Stimulated activated memory B cell treated with anti-CD40 and anti-IgM and Interleukin-4, amounts not matched to agents 10 μg/mL and 1 μg/mL and 100 μg/mL, for 72 hours (primary cell): Measurements from ENCODE around the gene CCNH.

Experiments
- ATAC-seq: fragments of 150-1000 bp; cut with Tn5 transposase; 2 replicates; pipeline ENCODE4 v1.10.0; 2021
- H3K27ac Mint-ChIP-seq: one replicate; pipeline ENCODE4 v1.8.0; 2022; ENCODE audit warnings: mild to moderate bottlenecking, mixed read lengths
- H3K27me3 Mint-ChIP-seq: one replicate; pipeline ENCODE4 v1.8.0; 2022; ENCODE audit warnings: mixed read lengths
- H3K36me3 Mint-ChIP-seq: one replicate; pipeline ENCODE4 v1.8.0; 2022; ENCODE audit warnings: mixed read lengths
- H3K4me1 Mint-ChIP-seq: one replicate; pipeline ENCODE4 v1.8.0; 2022; ENCODE audit warnings: mixed read lengths
- H3K4me3 Mint-ChIP-seq: one replicate; pipeline ENCODE4 v1.8.0; 2022; ENCODE audit warnings: mild to moderate bottlenecking, moderate library complexity, mixed read lengths
- H3K9me3 Mint-ChIP-seq: one replicate; pipeline ENCODE4 v1.8.0; 2022; ENCODE audit warnings: mixed read lengths

Gene CCNH

DNA sequence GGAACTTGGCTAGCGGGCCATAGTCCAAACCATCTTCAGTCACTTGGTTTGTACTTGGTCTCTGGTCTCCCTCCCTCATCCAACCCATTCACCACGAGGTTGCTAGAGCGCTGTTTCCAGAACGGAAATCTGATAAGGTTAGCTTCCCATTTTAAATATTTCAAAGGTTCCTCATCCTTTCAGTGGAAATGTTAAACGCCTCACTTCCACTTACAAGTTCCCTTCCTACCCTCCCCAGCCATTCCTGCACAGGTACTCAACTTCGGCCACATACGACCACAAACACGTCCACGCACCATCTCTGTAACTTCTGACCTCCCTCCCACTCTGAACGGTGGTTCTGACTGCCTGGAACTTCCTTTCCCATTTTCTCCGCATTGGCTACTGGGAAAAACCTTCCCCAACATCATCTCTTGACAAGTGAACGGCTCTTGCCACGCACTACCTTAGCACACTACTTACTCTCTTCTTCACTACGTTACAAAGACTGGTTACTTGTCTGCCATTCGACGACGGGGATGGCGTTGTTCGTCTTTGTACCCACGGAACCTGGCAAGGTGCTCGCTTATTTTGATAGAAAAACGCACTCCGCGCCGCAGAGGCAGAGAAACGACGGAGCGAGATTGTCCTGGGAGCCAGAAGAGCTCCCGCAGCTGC lies 629 bp downstream of the CCNH start:
- Mint-ChIP-seq H3K9me3 (no peaks in the 10 kb centered on the region), H3K27ac (peak overlapping the region; percentile 95), H3K36me3 (peaks cover 30% of the 10 kb centered on the region), H3K27me3 (no peaks in the 10 kb centered on the region), H3K4me3 (peak overlapping the region; percentile 99), H3K4me1 (peaks cover 47% of the 10 kb centered on the region)
- ATAC-seq, result peak; percentile 46

DNA sequence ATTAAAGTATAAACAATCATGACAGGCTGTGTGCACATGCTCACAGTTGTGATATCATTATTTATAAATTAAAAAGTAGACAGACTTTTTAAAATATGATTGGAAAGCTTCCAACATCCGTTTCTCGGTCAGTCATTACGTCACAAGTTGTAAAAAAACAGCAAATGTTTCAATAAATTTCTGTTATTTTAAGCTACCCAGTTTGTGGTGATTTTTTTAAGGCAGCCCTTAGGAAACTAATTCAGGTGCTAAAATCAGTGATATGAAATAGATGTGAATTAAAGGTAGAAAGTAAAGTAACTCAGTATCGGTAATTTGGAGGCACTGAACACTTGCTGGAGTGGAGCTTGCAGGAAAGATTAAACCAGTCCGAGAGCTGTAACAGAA lies 1.2 kb downstream of the CCNH start:
- Mint-ChIP-seq H3K27me3 (no peaks in the 10 kb centered on the region), H3K27ac (peak overlapping the region; percentile 95), H3K9me3 (no peaks in the 10 kb centered on the region), H3K36me3 (peaks cover 35% of the 10 kb centered on the region), H3K4me3 (peak overlapping the region; percentile 99), H3K4me1 (peaks cover 53% of the 10 kb centered on the region)
- ATAC-seq, result no peak

DNA sequence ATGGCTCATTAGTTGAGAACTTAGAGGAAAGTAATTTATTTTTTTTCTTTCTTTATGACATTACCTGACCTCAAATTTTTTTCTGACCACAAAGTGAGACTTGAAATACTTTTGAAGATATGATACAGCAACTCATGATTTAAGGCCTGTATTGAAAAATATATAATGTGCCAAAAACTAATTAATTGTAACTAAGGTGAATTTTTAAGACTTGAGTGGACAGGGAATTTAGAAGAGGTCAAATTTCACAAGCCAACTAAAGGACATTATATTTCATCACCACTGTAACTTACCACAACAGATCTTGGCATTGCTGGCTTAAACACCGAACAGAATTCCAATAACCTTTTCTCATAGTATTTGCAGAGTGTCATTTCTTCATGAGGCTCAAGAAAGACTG lies 1.8 kb downstream of the CCNH start:
- H3K4me3 Mint-ChIP-seq, result peak overlapping the region; percentile 65
- peak overlapping the region; percentile 95 for H3K27ac Mint-ChIP-seq
- ATAC-seq, result no peak
- no peaks in the 10 kb centered on the region for H3K27me3 Mint-ChIP-seq
- peaks cover 59% of the 10 kb centered on the region for H3K4me1 Mint-ChIP-seq
- peaks cover 42% of the 10 kb centered on the region for H3K36me3 Mint-ChIP-seq
- H3K9me3 Mint-ChIP-seq, result no peaks in the 10 kb centered on the region

DNA sequence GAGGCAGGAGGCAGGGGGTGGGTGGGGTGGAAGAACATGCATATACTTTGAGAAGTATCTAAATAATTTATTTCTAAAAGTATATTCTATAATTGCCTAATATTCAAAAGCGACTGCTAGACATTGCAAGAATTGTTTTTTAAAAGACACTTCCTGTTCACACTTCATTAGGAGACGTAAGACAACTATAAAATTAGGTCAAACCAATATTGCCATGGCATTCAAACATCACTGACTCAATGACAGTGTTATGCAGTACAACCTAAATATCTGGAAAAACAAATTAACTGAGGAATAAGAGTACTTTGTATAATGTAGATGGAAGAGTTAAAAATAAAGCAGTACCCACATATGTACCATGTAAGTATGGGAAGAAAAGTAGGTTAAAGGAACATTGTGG lies 4.5 kb downstream of the CCNH start:
- Mint-ChIP-seq H3K4me1 (peaks cover 63% of the 10 kb centered on the region), H3K36me3 (peaks cover 49% of the 10 kb centered on the region), H3K27me3 (no peaks in the 10 kb centered on the region), H3K4me3 (no peak overlapping the region), H3K9me3 (no peaks in the 10 kb centered on the region), H3K27ac (no peak overlapping the region)
- ATAC-seq, result no peak

DNA sequence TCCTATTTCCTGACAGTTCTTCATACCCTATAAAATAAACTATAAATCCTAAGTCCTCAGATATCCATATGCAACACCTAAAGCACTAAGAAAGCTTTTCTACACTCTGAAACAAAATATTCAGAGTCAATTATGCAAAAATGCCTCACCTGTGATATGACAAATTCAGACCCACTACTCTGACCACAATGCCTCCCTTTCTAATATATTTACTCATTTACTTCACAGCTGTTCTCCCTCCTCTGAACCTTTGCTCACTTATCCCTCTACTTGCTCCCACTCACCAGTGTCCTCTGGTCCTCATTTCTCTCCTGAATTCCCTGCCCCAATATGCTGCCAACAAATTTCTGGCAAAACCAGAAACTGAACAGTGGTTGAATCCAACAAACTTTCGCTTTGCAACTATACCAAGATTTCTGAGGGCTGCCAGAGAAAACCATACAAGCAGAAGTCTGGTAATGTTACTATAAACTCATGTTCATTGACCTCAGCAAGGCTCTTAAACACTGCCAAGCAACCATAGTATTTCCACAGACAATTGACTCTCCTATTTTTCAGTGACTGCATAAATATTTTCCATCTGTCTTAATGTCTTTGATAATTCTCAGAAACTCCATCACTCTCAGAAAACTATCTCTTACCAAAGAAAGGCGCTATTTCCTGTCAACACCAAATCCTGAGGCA lies 7.1 kb downstream of the CCNH start:
- ATAC-seq, result no peak
- peaks cover 41% of the 10 kb centered on the region for H3K4me1 Mint-ChIP-seq
- no peaks in the 10 kb centered on the region for H3K9me3 Mint-ChIP-seq
- no peak overlapping the region for H3K4me3 Mint-ChIP-seq
- peaks cover 58% of the 10 kb centered on the region for H3K36me3 Mint-ChIP-seq
- H3K27ac Mint-ChIP-seq, result peak overlapping the region; percentile 22
- H3K27me3 Mint-ChIP-seq, result no peaks in the 10 kb centered on the region

DNA sequence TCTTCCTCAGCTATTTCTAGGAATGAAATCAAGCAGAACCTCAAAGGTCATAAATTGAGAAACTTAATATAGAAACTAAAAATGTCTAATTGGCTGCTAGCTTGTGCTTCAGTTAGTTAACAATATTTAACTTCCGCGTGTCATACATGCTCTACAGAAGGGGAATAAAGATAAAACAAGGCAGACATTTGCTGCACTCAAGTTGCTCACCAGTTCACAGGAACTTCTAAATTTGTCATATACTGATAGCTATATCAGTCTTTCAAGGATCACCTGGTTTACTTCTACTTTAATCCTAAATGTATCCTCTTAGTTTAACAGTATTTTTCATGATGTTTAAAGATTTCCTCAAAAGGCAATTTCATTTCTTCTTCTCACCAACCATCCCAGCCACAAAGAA lies 8.4 kb downstream of the CCNH start:
- H3K36me3 Mint-ChIP-seq, result peaks cover 51% of the 10 kb centered on the region
- no peak overlapping the region for H3K27ac Mint-ChIP-seq
- H3K4me3 Mint-ChIP-seq, result no peak overlapping the region
- H3K4me1 Mint-ChIP-seq, result peaks cover 34% of the 10 kb centered on the region
- no peak for ATAC-seq
- no peaks in the 10 kb centered on the region for H3K27me3 Mint-ChIP-seq
- H3K9me3 Mint-ChIP-seq, result no peaks in the 10 kb centered on the region

DNA sequence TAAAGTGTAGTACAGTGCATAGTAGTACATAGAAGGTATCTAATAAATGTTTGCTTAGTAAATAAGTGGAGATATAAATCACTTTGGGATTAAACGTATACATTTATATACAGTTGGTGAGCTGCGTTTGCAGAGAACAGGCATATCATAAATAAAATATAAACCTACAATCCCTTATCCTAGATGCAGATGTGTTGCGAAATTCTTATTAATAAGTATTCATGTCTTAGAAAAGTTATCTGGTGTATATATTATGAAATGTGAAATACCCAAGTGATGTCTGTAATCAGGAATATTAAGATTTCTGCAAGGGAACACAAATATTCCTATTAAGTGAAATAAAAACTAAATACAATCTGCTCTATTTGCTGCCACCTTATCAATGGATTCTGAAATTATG lies 8.8 kb downstream of the CCNH start:
- Mint-ChIP-seq H3K9me3 (no peaks in the 10 kb centered on the region), H3K4me3 (no peak overlapping the region), H3K27me3 (no peaks in the 10 kb centered on the region), H3K27ac (no peak overlapping the region), H3K4me1 (peaks cover 30% of the 10 kb centered on the region), H3K36me3 (peaks cover 48% of the 10 kb centered on the region)
- no peak for ATAC-seq

DNA sequence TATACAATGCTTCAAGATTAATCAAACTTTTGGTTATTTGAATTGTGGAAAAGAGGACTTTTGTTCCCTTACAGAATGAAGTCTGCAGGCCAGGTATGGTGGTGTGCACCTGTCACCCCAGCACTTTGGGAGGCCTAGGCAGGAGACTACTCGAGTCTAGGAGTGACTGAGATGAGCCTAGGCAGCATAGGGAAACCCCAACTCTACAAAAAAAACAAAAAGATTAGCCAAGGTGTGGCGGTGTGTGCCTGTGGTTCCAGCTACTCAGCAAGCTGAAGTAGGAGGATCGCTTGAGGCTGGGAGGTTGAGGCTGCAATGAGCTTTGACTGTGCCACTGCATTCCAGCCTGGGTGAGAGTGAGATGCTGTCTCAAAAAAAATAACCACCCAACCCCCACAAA lies 9.3 kb downstream of the CCNH start:
- Mint-ChIP-seq H3K4me3 (no peak overlapping the region), H3K27me3 (no peaks in the 10 kb centered on the region), H3K36me3 (peaks cover 48% of the 10 kb centered on the region), H3K9me3 (no peaks in the 10 kb centered on the region), H3K27ac (peak overlapping the region; percentile 13), H3K4me1 (peaks cover 25% of the 10 kb centered on the region)
- no peak for ATAC-seq

DNA sequence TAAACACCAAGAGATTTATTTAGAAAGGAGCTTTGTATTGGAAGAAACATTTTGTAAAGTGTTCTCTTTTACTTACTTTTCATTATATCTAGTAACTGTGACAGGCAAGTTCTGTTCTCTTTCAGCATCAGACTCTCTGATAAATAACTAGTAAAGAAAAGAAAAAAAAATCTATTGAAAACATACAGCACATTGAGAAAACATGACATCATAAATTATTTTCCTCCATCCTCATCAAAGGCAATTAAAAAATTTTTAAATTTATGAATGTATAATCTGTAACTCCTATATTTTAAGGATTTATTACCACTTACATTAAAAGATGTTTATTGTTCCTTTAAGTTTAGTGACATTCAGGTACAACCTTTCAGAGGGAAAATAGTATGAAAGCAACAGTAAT lies 11.1 kb downstream of the CCNH start:
- no peak overlapping the region for H3K27ac Mint-ChIP-seq
- no peak for ATAC-seq
- H3K4me1 Mint-ChIP-seq, result peaks cover 13% of the 10 kb centered on the region
- no peaks in the 10 kb centered on the region for H3K9me3 Mint-ChIP-seq
- peaks cover 40% of the 10 kb centered on the region for H3K36me3 Mint-ChIP-seq
- H3K27me3 Mint-ChIP-seq, result no peaks in the 10 kb centered on the region
- no peak overlapping the region for H3K4me3 Mint-ChIP-seq

DNA sequence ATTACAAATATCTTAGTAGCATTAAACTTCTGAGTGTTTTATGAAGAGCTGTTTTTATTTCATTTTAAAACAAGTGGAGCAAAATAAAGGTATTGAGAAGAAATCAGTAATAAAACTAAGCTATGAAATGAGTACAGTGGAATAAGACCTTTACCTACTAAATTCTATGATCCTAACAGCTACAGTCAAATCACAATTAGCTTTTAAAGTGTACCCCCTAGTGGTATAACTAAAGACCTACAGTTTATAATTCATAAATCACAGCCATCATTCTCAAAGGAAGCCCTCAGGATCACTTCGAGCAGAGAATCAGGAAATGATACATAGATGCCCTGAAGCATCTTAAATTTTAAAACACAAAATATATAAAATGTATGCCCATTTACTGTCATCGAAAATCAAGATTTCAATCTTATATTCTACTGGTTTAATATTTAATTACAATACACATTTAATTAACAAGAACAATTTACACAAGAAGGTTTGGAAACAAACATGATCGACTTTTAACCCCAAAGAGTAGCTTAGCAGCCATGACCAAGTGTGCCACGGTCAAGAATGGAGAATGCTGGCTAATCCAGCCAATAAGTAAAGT lies 12.3 kb downstream of the CCNH start:
- Mint-ChIP-seq H3K4me3 (no peak overlapping the region), H3K27me3 (no peaks in the 10 kb centered on the region), H3K9me3 (no peaks in the 10 kb centered on the region), H3K4me1 (peaks cover 1% of the 10 kb centered on the region), H3K36me3 (peaks cover 35% of the 10 kb centered on the region), H3K27ac (no peak overlapping the region)
- no peak for ATAC-seq

DNA sequence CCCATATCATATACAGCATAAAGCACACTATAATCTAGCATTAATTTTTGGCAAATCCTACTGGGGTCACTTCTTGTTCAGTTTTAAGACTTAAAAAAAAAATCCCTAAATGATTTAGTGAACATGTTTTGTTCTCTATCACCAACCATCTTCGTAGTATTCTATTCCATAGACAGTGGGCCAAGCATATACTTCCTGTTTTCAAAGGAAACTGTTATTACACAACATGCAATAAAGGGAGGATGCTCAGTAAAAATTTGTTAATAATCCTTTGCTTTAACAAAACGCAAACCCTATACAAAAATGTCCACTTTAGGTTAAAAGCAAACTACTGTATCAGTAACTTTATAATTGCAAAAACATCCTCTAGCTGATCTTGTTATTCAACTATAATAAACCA lies 13.0 kb downstream of the CCNH start:
- Mint-ChIP-seq H3K27me3 (no peaks in the 10 kb centered on the region), H3K27ac (no peak overlapping the region), H3K4me3 (no peak overlapping the region), H3K4me1 (no peaks in the 10 kb centered on the region), H3K9me3 (no peaks in the 10 kb centered on the region), H3K36me3 (peaks cover 40% of the 10 kb centered on the region)
- ATAC-seq, result no peak

DNA sequence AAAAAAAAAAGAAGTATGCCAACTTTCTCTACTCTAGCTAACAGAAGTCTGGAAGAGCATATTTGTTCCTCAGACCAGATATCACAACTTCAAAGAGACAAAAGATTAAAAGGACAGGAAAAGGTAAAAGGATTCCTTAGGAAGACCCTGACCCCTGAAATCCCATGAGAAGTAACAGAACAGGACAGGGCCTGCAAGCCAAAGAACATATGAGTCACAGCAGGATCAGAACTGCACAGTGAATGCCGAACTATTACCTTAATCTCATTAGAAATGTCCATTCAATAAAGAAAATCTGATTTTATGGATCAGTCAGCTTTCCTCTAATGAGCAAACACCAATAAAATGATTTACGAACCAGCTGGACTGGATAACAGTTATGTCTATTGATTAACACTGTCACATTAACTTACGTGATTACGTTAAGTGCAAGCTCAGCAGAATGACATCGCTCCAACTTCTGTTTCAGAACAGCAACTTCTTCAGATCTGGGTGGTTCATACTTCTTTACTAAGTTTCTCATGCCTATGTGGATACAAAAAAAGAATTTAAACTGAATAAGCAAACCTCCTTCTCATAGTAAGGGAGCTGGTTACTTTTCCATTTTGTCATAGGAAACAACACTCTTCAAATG lies 13.6 kb downstream of the CCNH start:
- Mint-ChIP-seq H3K4me3 (no peak overlapping the region), H3K9me3 (no peaks in the 10 kb centered on the region), H3K36me3 (peaks cover 44% of the 10 kb centered on the region), H3K4me1 (no peaks in the 10 kb centered on the region), H3K27ac (no peak overlapping the region), H3K27me3 (no peaks in the 10 kb centered on the region)
- ATAC-seq, result no peak

DNA sequence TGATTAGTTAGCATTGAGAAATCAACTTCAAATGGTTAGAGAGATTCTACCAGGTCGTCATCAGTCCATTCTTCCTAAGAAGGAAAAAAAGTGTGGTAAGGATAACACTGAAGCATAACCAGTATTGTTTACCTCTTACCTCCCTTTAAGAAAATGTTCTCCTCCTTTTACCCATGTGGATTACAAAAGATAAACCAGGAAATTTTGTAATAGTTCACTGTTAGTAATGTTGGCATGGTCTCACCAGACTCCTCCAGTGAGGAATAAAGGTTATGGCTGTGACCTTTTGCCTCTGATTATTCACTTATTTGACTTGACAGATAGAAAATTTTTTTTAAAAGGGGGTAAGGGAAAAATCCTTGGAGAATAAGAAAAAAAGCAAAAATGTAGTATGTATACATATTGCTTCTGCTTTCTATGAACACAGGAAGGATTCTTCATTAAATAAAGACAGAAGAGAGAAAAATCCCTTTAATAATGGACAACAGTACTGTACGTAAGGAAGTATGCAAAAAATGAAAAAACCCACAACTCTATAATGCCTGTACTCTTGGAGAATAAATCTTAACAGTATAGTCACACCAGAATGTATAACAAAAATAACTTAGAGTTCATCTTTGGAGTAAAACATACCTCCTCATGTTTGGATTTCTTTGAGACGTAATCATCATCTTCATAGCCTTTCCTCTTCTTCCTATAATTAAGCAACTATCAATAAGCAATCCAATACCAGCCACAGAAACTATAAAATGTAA lies 18.1 kb downstream of the CCNH start:
- no peaks in the 10 kb centered on the region for H3K9me3 Mint-ChIP-seq
- no peaks in the 10 kb centered on the region for H3K27me3 Mint-ChIP-seq
- H3K27ac Mint-ChIP-seq, result peak overlapping the region; percentile 24
- no peak overlapping the region for H3K4me3 Mint-ChIP-seq
- no peaks in the 10 kb centered on the region for H3K4me1 Mint-ChIP-seq
- H3K36me3 Mint-ChIP-seq, result peaks cover 60% of the 10 kb centered on the region
- no peak for ATAC-seq

DNA sequence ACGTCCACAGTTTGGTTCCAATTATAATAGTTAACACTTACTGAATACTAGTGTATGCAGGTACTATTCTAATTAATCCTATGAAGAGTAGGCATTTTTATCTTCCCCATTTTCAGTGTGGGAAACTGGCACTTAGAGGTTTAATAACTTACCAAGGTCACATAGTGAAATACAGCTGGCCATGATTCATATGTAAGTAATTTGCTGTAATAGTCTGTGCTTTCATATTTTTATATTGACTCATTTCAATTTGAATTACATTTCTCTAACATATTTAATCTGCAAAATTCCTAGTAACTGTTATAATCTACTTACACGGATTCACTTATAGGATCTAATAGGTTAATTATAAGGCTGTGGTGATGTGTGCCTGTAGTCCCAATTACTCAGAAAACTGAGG lies 19.4 kb downstream of the CCNH start:
- Mint-ChIP-seq H3K4me3 (no peak overlapping the region), H3K27ac (no peak overlapping the region), H3K27me3 (no peaks in the 10 kb centered on the region), H3K4me1 (no peaks in the 10 kb centered on the region), H3K9me3 (no peaks in the 10 kb centered on the region), H3K36me3 (peaks cover 57% of the 10 kb centered on the region)
- no peak for ATAC-seq

DNA sequence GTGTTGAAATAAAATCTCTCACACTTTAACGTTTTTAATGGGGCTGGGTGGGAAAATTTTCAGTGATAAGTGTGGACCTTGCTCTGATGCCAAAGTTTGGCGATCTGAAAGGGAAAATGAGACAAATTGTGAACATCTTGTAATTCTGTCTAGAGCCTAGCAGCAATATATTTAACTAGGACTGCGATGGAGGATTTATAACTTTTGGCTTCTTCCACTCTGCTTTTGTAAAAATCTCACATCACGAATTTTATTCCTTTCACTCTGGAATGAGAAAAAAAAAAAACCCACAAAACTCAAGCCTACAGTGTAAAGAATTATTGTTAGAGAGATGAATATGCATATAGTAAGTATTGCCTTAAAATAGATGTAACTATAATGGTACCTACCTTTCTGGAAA lies 19.9 kb downstream of the CCNH start:
- H3K36me3 Mint-ChIP-seq, result peaks cover 56% of the 10 kb centered on the region

More for the DNA sequence above, 19.9 kb downstream of the CCNH start:
- Mint-ChIP-seq H3K9me3 (no peaks in the 10 kb centered on the region), H3K4me3 (no peak overlapping the region), H3K27ac (peak overlapping the region; percentile 38), H3K27me3 (no peaks in the 10 kb centered on the region), H3K4me1 (no peaks in the 10 kb centered on the region)
- ATAC-seq, result no peak
